Stromal cell of bone marrow (primary cell): ENCODE measurements around the gene CMIP.

ENCODE experiments used
- DNase-seq: peaks from one replicate; pipeline ENCODE4 v3.0.0-alpha.2; 2012; ENCODE audit warnings: low read depth

CMIP gene

DNA sequence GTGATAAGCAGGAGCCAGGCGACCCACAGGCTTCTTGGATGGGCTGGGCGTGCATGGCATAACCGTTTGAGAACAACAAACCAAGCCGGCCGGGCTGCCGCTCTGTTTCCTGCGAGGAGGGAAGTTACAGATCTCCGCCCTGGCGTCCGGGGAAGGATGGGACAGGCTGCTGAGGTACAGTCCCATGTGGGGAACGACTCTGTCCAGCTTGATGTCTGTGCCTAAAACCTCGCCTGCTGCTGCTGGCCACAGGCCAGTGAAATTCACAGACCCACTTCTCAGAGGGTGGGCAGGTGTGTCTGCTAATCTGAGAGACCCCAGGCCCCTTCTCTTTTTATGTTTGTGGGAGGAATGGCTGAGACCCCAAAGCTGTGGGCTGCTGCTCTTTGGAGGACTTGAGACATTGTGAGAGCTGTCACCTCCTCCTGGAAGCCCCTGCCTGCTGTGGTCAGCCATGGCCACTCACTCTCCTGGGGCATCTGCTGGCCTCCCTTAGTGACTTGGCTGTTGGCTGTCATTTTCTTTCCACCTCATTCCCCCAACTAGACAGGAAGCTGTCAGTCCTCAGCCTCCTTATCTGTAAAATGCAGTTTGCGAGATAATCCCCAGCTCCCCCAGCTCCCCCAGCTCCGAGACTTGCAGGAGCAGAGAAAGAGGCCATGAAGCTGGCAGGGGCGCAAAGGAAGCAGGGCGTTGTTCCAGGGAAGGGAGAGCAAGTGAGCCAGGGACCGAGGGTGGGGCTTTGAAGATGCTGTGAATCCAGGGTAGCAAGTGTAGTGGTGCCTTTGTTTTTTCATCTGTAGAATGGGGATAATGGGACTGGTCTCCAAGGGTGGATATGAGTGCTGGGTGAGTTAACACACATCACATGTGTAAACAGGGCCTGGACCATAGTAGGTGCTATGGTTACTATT is 51.0 kb downstream of the CMIP start:
- no peak for DNase-seq

DNA sequence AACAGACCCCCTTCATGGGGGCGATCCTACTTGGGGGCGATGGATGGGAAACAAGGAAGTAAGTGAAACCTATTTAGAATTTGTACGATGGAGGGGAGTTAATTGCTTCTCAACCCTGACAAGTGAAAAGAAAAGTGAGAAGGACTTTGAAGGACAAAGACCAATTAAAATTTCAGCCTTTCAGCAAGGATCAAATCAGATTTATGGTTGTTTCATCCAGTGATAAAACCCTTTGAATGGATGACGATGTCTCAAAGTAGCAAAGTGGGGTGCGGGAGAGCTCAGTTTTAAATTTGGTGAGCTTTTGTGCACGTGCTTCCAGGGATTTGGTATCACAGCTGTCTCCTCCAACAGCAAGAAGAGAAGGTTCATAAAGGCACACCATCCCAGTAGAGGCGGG is 51.7 kb downstream of the CMIP start:
- no peak for DNase-seq

DNA sequence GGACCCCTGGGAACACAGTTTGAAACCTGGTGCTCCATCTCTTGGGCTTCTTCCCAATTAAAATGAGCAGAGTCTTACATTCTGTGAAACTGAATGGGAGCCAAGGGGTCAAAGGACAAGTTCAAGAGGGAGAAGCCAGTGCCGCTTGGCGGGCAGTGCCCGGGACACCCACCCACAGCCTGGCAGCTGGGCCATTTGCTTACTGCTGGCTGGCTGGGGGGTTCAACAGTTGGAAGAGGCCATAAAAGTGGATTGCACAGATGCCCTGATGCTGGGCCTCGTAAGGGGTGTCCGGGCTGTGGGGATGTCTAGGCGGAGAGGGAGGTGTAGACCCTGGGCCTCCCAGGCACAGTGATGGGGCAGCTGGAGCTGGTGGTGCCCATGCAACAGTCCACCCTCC is 52.1 kb downstream of the CMIP start:
- no peak for DNase-seq

DNA sequence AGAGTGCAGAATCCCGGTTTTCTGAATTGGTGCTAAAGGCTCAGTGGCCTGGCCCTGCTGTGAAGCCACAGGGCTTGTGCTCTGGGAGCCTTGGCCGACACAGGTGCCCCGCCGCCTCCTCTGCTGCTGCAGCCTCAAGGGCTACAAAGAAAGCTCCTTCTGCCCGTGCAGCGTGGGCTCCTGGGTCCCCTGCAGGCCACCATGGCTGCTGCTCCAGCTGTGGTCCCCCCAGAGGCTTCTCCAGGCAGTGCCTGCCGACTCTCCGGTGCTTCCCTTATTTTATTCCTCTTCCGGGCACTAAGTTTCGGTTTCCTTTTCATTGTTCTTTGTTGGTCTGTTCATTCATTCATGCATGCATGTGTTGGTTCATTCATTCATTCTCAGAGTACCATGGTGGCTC is 53.1 kb downstream of the CMIP start:
- DNase-seq: no peak

DNA sequence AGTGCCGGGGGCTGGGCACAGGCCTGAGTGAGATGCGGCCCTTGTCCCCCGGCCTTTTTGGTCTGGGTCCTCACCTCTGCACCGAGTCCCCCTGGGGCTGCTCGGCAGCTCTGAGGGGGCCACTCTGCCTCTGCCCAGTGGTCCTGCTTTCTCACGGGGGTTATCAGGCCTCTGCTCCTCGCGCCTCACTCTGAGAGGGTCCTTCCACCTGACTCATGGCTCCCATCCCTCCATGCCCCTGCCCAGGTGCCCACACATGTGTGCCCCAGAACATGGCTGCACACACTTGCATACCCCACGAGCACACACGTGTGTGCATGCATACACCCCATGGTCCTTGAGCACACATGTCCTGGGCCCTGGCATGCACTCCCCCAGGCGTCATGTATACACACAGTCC is 53.7 kb downstream of the CMIP start:
- no peak for DNase-seq

DNA sequence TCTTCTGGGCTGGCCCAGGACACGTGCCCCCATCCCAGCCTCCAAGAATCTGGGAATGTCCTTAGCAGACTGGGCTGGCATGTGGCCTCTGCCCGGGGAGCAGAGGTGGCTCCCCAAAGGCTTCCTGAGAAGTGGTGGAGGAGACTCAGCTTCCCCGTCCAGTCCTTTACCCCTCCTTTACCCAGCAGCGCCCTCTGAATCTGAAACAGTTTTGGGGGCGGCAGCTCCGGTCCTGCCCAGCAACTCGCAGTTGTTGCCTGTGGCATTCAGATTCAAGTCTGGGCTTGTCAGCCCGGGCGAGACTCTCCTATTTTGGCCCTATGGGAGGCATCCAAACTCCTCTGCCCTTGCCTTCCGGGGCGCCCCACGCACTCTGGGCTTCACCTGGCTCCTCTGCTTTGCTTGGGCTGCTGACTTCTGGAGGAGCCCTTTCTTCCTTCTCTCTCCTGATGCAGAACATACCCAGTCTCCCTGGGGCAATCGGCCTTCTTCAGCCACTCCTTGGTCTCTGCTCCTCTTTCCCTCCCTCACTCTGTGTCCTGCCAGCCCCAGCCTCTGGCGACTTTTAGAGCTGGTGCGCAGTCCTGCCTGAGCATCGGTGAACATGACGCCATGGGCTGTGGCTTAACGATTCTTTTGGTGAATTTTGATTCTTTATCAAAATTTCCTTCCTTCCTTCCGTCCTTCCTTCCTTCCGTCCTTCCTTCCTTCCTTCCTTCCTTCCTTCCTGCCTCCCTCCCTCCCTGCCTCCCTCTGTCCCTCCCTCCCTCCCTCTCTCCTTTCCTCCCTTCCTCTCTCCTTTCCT is 55.2 kb downstream of the CMIP start:
- no peak for DNase-seq

DNA sequence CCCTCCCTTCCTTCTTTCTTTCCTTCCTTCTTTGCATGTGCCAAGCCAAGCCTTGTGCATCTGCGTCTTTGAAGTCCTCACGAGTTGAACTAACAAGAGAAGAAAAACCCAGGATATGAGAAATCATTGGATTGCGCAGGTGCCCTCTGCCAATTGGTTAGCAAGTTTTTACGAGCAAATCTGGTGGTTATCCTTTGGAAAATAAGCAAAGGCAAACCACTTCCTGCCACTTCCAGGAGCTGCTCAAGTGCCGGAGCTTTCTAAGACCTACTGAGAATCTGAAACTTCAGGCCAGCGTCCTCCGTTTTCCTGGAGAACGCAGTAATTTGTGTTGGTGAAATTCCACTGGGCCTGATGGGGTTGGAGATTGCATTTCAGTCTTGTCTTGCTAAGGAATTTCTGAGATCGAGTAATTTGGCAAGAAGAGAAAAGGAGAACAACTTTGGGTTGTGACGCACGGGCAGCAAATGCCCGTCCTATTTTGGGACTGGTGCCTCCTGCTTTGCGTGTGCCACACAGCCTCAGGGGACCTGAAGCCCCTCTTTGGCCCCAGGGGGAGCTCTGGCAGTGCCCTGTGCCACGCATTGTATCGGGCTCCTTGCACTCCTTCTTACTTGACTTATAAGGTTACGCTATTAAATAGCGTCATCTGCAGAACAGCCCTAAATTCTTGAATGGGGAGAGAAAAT is 56.4 kb downstream of the CMIP start:
- DNase-seq: peak; percentile 74

DNA sequence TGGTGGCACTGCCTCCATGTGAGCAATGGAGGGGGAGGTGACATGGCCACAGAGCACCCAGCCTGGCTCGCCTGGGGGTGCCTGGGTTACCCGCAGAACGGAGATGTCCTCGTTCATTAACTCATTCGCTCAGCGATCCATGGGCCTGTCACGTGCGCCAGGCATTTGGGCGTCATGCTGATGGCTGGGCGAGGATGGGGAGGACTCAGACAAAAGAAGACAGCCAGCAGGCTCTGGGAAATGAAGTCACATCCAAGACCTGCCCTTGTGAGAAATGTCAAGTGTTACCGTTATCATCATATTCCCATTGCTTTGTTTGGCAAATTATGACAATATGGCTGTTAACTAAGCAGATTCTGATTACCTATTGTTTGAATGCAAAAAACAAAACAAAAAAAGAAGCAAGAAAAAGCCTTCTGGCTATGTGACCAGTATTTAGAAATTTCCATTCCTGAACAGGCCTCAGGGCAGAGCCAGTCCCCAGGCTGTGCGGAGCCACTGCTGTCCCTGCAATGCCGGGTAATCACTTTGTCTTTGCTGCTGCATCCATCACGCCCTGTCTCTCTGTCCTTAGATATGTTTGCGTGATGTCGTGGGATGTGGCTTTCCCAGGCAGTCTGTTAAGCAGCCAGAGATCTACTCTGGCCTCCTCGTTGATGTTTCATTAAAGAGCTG is 57.9 kb downstream of the CMIP start:
- no peak for DNase-seq

DNA sequence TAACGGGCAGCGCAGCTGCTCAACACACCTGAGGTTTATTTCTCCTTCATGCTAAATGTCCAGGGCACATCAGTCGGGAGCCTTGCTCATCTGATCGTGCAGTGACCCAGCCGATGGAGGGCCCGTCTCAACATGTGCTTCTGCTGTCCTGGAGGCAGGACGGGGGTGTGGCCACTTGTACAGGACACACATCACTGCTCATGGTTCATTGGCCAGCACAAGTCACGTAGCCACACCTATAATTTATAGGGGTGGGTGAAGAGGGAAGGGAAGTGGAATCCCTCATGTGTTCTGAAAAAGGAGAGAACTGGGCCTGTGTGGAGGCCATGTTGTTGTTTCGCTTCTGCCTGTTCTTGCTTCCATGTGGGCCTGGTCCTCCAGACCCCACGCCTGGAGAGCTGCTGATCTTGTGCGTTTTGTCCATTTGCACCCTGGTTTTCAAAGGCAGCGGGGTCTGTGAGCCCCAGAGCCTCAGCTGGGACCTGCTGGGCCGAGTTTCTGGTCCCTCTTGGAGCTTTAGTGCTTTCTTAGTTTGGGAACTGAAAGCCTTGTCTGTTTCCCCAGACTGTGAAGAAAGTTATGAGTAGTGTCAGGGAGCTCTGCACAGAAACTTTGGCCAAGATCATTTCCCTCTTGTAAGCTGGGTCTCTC is 60.5 kb downstream of the CMIP start:
- no peak for DNase-seq

DNA sequence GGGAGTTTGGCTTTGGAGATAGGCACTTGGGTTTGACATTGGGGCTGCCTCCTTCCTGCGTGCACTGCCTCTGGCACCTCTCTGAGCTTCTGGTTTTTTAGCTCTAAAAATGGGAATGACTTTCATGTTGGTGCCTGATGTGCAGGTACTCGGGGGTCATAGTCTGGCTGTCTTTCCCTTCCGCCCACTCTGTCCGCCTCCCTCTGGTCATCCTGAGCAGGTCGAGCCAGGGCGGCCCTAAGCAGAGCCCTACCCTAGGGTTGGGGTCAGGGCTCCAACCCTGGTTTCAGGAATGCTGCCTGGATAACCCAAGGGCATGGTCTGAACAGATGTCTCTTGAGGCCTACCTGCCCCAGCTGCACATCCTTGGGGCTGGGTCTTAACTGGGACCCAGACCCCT is 64.8 kb downstream of the CMIP start:
- no peak for DNase-seq

DNA sequence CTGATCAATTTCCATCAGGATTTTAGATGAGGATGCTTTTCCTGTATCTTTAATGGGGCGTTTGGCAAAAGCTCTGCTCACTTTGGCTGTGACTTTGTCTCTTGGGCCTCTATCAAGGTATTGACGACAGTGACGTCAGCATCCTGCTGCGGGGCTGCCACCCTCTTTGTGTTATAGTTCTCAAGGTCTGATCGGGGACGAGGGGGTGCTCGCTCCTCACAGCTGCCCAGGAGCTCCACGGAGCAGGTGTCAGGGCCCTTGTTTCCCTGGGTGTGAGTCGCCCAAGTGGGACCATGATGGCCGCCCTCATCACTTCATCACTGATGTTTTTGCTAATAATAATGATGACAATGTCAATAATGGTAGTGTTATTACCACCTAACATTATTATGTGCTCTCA is 65.4 kb downstream of the CMIP start:
- no peak for DNase-seq

DNA sequence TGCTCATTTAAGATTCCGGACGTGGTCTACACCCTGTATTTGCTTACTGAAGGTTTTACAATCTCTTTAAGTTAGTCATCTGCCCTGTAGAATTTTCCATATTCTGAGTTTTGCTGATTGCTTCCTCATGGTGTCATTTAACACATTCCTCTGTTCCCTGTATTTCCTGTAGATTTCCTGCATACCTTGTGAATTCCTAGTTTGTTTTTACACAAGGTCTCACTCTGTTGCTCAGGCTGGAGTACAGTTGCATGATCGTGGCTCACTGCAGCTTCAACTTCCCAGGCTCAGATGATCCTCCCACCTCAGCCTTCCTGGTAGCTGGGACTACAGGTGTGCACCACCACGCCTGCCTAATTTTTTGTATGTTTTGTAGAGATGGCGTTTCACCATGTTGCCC is 66.8 kb downstream of the CMIP start:
- no peak for DNase-seq

DNA sequence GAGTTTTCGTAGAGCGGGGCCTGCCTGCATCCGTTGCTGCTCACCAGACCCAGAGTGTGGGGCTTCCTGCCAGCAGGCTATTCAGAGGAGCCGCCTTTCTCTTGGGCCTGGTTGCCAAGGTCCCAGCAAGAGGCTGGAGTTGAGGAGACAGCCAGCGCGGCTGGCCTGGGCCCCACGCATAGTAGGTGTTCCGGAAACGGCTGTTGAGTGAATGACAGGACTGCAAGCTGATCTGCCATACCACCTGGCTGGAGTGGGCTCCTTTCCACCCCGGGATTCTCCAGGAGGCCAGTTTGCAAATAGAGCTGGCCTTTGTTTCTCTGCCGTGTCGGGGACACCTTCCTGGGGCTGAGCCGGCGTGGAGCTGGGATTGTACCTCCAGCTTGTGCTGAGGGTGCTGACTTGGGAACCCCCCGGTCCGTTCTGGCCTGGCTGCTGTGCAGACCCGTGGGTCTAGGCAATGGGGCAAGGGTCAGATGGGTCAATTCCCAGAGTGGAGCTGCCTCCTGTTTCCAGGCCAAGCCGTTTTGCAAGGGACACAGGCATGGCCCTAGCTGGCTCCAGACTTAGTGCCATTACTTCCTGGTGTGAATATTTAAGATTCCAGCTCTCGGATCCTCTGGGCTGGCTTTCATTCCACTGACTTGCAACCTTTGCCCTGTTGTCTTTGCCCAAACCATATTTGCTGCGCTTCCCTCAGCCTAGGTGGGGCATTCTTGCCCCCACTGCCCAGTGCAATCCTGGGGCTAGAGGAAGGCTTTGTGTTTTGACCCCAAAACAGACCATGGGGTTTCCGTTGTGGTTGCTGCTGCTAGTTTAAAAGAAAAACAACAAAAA is 68.8 kb downstream of the CMIP start:
- no peak for DNase-seq

DNA sequence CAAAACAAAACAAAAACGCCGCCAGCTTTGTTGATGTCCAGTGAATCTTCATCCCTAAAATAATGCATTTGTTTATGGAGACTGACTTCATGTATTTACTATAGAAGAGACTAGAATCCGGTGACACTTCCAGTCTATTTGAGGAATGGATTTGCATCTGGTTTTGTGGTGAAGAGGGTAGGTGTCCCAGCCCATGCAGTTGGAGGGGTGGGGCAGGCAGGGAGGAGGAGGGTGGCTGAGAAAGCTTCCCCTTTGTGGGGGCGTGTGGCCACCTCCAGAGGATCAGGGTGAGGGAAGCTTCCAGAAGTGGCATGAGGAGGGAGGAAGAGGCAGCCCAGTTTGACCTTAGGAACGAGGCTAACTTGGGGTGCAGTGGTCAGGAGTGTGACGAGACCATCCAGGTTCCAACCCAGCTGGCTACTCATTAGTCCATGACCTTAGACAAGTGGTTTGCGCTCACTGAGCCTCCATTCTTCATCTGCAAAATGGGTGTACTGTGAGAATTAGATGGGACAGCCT is 69.5 kb downstream of the CMIP start:
- DNase-seq: no peak

DNA sequence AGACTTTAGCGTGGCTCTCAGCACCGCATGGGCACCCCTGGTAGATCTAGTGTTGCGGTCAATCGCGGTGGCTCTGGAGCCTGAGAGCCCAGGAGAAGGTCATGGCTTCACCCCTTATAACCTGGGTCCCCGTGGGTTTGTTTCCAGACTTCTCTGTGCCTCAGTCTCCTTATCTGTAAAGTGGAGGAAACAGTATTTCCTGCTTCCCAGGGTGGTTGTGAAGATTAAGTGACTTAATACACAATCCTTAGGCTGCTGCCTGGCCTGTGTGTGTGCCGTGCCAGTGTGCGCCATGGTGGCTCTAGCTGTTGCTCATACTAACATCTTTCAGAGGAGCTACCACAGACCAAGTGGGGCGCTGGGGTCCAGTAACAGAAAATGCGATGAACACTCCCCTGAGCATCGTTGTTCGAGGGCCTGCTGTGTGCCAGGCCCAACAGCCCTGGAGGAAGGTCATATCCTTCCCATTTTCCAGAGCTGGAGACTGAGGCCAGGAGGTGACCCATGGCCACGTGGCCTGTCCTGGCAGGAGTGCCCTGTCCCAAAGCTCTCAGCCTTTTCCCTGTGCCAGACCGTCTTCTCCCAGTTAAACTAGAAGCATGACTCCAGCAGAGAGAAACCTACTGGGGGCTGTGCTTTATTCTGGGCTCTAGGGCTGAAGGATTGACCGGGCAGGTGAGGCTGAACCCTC is 70.1 kb downstream of the CMIP start:
- DNase-seq: no peak

DNA sequence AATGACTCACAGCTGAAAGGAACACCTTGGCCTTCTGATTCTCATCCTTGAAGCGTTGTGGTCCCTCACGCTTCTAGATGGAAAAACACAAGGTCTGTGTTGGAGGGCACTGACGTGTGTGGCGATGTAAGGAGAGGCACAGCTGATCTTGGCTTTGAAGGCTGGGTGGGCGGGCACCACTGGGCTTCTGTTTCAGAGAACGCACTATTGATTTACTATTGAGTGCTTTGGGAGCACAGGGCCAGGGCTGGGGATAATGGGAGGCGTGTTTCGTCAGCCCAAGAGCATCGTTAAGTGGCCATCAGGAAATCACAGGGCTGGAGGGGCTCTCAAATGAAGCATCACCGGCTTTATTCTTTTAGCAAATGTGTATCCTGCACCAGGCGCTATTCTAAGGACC is 70.7 kb downstream of the CMIP start:
- DNase-seq: no peak

DNA sequence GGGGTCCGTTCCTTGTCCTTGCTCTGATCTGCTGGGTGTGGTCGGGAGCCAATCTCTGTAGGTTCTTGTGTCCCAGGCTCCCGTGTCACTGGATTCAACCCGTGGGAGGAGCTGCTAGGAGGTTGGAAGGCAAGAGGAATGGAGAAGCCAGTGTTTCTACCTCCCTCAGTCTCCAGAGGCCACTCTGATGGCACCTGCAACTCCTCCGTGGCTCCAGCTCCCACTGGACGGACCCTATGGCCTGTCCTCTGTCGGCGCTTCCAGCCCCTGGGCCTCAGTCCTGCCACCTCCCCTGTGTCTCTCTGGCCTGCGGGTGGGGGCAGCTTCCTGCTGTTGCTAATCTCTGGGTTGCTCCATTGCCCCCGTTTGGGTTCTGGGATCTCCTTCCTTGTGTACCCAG is 71.1 kb downstream of the CMIP start:
- no peak for DNase-seq

DNA sequence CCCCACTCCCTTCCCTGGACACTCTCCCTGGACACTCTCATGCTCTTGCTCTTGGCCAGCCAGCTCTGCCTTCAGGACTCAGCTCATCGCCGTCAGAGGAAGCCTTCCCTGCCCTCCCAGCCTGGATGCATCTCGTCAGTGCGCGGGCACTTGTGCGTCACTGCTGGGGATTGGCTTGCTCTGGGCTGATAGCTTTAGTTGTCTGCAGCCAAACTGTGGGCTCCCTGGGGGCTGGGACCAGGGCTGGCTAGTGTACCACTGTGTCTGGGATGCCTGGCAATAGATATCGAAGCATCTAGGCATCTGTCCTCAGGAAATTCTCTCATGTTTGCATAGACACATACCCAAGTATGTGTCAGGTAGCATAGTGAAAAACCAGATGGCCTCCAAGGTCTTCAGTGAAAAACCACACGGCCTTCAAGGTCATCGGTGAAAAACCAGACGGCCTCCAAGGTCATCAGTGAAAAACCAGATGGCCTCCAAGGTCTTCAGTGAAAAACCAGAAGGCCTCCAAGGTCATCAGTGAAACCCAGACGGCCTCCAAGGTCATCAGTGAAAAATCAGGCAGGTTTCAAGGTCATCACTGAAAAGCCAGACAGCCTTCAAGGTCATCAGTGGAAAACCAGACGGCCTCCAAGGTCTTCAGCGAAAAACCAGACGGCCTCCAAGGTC is 72.0 kb downstream of the CMIP start:
- DNase-seq: no peak

DNA sequence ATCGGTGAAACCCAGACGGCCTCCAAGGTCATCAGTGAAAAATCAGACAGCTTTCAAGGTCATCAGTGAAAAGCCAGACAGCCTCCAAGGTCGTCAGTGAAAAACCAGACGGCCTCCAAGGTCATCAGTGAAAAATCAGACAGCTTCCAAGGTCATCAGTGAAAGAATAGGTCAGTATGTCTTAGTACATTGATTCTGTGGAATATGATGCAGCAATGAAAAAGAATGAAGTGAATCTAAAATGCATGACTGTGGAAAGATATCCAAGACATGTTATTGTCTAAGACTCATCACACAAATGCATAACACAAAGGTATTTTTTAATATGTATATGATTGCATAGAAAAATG is 72.5 kb downstream of the CMIP start:
- DNase-seq: no peak
